Ovary (tissue), 3 donors: ENCODE measurements around the gene RAB6D.
"Not testable (repeated sequence)": the region's sequence is repeated elsewhere in the genome, so short reads cannot be mapped to it uniquely, and the experiment has no call there.

Experiments
- CTCF ChIP-seq, 3 donors: fragments of 450-650 bp in 2 of 3; fragments of 200-600 bp in 1 of 3; IDR thresholded peaks; one replicate each; pipeline versions ENCODE4 v1.5.1 to v1.8.0; 2016 to 2022; ENCODE audit warnings: antibody characterized with exemption in 3 of 3, mild to moderate bottlenecking in 1 of 3
- POLR2A ChIP-seq: fragments of 450-650 bp; IDR thresholded peaks from one replicate; pipeline ENCODE4 v1.6.1; 2017; ENCODE audit warnings: antibody characterized with exemption, mild to moderate bottlenecking, moderate library complexity
- donor health status: DM: no; HTN: no; CAD: no.

DNA sequence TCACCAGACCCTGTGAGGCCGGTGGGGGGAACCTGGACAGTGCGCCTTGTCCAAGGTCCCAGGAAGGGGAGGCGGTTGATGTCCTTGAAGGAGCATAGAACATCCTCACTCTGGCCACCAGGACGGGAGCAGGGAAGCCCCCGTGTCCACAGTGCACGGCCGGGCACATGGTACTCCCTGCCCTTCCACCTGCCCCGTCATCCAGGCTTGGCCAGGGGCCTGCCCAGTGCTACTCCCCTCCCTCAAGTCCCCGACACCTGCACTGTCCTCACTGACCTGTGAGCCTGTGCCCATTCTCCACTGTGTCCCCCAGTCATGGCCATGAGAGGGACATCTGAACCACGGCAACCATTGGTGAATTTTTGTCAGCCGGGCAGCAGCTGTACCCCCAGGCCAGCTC lies 27.5 kb upstream of the RAB6D start:
- not testable (repeated sequence) for TF ChIP-seq CTCF (IDR thresholded peaks at IDR 0.05); POLR2A
